Endodermal cell (in vitro differentiated cells): ENCODE results near the gene LEMD1. TPM values are rescaled to one million over a fixed set of nuclear protein-coding genes. Genes with fewer than 3 reads are reported as not detected.

Experiments
- DNase-seq: peaks from one replicate; pipeline ENCODE4 v3.0.0-alpha.2; 2017
- H3K27ac ChIP-seq: 2 replicates; pipeline ENCODE4 v1.5.1; 2013; ENCODE audit warnings: mild to moderate bottlenecking, low read depth, low read length, moderate library complexity
- H3K27me3 ChIP-seq: 2 replicates; pipeline ENCODE4 v1.6.1; 2013; ENCODE audit warnings: mild to moderate bottlenecking, low read length, moderate library complexity; ENCODE audit not compliant: insufficient read depth, control insufficient read depth, poor library complexity, severe bottlenecking
- H3K36me3 ChIP-seq: 2 replicates; pipeline ENCODE4 v1.7.0; 2013; ENCODE audit warnings: mild to moderate bottlenecking, low read length, moderate library complexity; ENCODE audit not compliant: control insufficient read depth, insufficient read depth
- H3K4me1 ChIP-seq: one replicate; pipeline ENCODE4 v1.7.0; 2013; ENCODE audit warnings: low read length; ENCODE audit not compliant: control insufficient read depth, insufficient read depth
- H3K4me3 ChIP-seq: 2 replicates; pipeline ENCODE4 v1.5.1; 2013; ENCODE audit warnings: mild to moderate bottlenecking, low read length, moderate library complexity
- H3K9ac ChIP-seq: 2 replicates; pipeline ENCODE4 v1.6.1; 2013; ENCODE audit warnings: mild to moderate bottlenecking, low read length, moderate library complexity; ENCODE audit not compliant: poor library complexity, severe bottlenecking; ENCODE audit errors: extremely low read depth
- H3K9me3 ChIP-seq: 2 replicates; pipeline ENCODE4 v1.6.1; 2013; ENCODE audit warnings: mild to moderate bottlenecking, low read length, moderate library complexity; ENCODE audit not compliant: control insufficient read depth
- H3K27ac Mint-ChIP-seq: 2 replicates; pipeline ENCODE4 v1.8.0; 2020; ENCODE audit warnings: mixed read lengths
- H3K27me3 Mint-ChIP-seq: 2 replicates; pipeline ENCODE4 v1.8.0; 2021; ENCODE audit warnings: mild to moderate bottlenecking, mixed read lengths; ENCODE audit not compliant: insufficient read depth
- H3K36me3 Mint-ChIP-seq: 2 replicates; pipeline ENCODE4 v1.8.0; 2020; ENCODE audit warnings: low read depth, mixed read lengths
- H3K4me1 Mint-ChIP-seq: 2 replicates; pipeline ENCODE4 v1.8.0; 2020; ENCODE audit warnings: mixed read lengths
- H3K4me3 Mint-ChIP-seq: 2 replicates; pipeline ENCODE4 v1.8.0; 2020; ENCODE audit warnings: mild to moderate bottlenecking, moderate library complexity, mixed read lengths
- H3K9me3 Mint-ChIP-seq: 2 replicates; pipeline ENCODE4 v1.8.0; 2020; ENCODE audit warnings: mild to moderate bottlenecking, mixed read lengths
- WGBS, 2 experiments: methylation state at CpG; one replicate each; pipeline versions ENCODE4 v1.1.5 to v1.1.7; 2013; ENCODE audit warnings: missing lambda C conversion rate in 2 of 2, mixed read lengths in 1 of 2; ENCODE audit not compliant: insufficient coverage in 1 of 2, insufficient read length in 1 of 2; 5-methylcytosine and 5-hydroxymethylcytosine counted together
- total RNA-seq, 2 donors: library from RNA; stranded (reverse); fragmentation: NEBNext Ultra II Directional in 1 of 2; extraction: Animal tissue kit (Norgen Biotek cat#: 25700) in 1 of 2; gene quantifications; 2 replicates in 1 of 2; 3 replicates in 1 of 2; pipeline ENCODE4 v1.2.1, GENCODE V29; 2021
- TF ChIP-seq, protein P1 (sequence below): fragments of 200-600 bp; sonication (generic); conservative IDR thresholded peaks from 2 replicates; pipeline ENCODE4 v1.5.0; 2021; ENCODE audit warnings: antibody characterized with exemption, mild to moderate bottlenecking

LEMD1 gene
- total RNA-seq, 2 donors from 2014 or later: 13.5 to 16.7 TPM

GRCh38 chr1:205350691-205351141 lies 71.1 kb downstream of the LEMD1 start:
- WGBS, 2 experiments: 27 to 55% methylated on average over 3 to 8 of the region's 8 CpGs

DNA sequence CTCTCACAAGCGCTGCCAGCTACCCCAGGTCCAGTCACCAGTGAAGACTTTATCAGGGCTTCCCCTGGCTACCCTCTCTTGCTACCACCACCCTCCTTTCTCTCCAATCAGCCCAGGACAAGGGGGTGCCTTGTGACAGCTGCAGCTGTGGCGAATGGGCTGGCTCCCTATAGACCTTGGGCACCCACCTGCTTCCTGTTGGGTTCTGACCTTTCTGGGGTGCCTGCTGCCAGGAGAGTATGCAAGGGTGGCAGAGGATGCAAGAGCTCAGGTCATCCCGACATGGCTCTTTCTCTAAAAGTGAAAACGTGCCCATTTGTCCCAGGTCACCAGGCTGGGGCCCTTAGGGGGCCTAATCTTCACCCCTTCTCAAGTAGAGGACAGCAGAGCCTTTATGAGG lies 71.7 kb downstream of the LEMD1 start:
- Mint-ChIP-seq H3K27ac (no peak overlapping the region), H3K27me3 (peaks cover 34% of the 10 kb centered on the region), H3K4me3 (no peak overlapping the region), H3K36me3 (no peaks in the 10 kb centered on the region), H3K4me1 (peaks cover 38% of the 10 kb centered on the region), H3K9me3 (no peaks in the 10 kb centered on the region)
- WGBS, 2 experiments: 78 to 81% methylated on average over 3 to 4 of the region's 4 CpGs
- Histone ChIP-seq H3K9ac (no peak overlapping the region), H3K36me3 (no peaks in the 10 kb centered on the region), H3K27ac (peak overlapping the region; percentile 90), H3K4me1 (peaks cover 11% of the 10 kb centered on the region), H3K27me3 (peaks cover 7% of the 10 kb centered on the region), H3K4me3 (no peak overlapping the region), H3K9me3 (no peaks in the 10 kb centered on the region)
- no peak for DNase-seq
- TF ChIP-seq, protein P1, sequence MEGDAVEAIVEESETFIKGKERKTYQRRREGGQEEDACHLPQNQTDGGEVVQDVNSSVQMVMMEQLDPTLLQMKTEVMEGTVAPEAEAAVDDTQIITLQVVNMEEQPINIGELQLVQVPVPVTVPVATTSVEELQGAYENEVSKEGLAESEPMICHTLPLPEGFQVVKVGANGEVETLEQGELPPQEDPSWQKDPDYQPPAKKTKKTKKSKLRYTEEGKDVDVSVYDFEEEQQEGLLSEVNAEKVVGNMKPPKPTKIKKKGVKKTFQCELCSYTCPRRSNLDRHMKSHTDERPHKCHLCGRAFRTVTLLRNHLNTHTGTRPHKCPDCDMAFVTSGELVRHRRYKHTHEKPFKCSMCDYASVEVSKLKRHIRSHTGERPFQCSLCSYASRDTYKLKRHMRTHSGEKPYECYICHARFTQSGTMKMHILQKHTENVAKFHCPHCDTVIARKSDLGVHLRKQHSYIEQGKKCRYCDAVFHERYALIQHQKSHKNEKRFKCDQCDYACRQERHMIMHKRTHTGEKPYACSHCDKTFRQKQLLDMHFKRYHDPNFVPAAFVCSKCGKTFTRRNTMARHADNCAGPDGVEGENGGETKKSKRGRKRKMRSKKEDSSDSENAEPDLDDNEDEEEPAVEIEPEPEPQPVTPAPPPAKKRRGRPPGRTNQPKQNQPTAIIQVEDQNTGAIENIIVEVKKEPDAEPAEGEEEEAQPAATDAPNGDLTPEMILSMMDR: no peak

More at GRCh38 chr1:205350691-205351141, 71.1 kb downstream of the LEMD1 start:
- Histone ChIP-seq H3K4me3 (no peak overlapping the region), H3K9ac (no peak overlapping the region), H3K36me3 (no peaks in the 10 kb centered on the region), H3K27me3 (peaks cover 1% of the 10 kb centered on the region), H3K27ac (peak overlapping the region; percentile 90), H3K9me3 (no peaks in the 10 kb centered on the region), H3K4me1 (peaks cover 11% of the 10 kb centered on the region)
- Mint-ChIP-seq H3K9me3 (no peaks in the 10 kb centered on the region), H3K4me1 (peaks cover 38% of the 10 kb centered on the region), H3K4me3 (no peak overlapping the region), H3K27ac (peak overlapping the region; percentile 53), H3K27me3 (peaks cover 28% of the 10 kb centered on the region), H3K36me3 (no peaks in the 10 kb centered on the region)
- DNase-seq: peak; percentile 73
- TF ChIP-seq, protein P1: no peak

DNA sequence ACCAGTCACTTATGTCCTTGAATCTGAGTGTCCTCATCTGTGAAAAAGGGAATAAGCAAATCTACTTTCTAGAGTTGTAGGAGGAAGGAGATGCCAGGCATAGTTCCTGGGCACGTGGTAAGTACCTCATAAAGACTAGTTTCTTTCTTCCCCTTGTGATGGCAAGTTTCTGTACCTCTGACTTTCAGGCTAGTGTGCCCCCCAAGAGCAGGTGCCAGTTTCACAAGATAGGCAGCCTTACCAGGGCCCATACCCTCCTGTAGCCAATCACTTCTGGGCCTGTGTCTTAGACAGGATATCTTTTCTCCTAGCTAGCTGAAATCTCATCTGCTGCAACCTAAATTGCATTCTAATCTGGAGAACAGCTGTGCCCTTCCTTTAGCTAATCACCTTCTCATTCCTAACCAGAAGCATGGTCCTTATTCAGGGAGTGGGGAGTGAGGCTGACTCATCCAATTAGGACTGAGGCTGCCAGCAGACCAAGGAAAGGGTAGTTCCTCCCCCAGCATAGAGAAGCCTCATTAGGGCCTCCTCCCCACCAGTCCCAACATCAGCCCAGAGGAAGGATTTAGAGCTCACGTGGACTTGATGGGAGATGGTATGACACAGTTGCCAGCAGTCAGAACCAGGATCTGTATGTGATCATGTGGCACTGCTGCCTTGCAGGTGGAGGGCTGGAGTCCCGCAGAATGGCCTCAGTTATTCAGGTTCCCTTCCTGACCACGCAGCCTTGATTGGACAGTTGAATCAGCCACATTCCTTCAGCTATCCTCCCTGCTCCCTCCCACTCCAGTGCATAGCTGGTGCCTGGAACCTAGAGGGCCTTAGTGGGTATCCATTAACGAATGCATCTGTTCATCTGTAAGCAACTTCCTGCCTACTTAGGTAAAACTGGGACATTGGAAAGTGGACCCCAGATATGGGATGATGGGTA lies 73.0 kb downstream of the LEMD1 start:
- no peak for DNase-seq
- H3K27ac ChIP-seq: no peak overlapping the region
- H3K4me3 Mint-ChIP-seq: no peak overlapping the region
- TF ChIP-seq, protein P1: no peak
- no peaks in the 10 kb centered on the region for H3K36me3 ChIP-seq
- H3K9me3 ChIP-seq: no peaks in the 10 kb centered on the region
- no peaks in the 10 kb centered on the region for H3K36me3 Mint-ChIP-seq
- H3K27me3 Mint-ChIP-seq: peaks cover 46% of the 10 kb centered on the region
- H3K27ac Mint-ChIP-seq: no peak overlapping the region
- no peaks in the 10 kb centered on the region for H3K9me3 Mint-ChIP-seq
- WGBS, 2 experiments: 65 to 68% methylated on average over 4 to 5 of the region's 5 CpGs
- H3K27me3 ChIP-seq: peaks cover 16% of the 10 kb centered on the region
- peaks cover 13% of the 10 kb centered on the region for H3K4me1 ChIP-seq
- no peak overlapping the region for H3K4me3 ChIP-seq
- H3K9ac ChIP-seq: no peak overlapping the region
- peaks cover 43% of the 10 kb centered on the region for H3K4me1 Mint-ChIP-seq
